Trophoblast cell (in vitro differentiated cells and primary cell): ENCODE data around the gene HHAT.
A peak's percentile ranks its signal among the peaks of the same experiment; 100 is the strongest.

Experiments
- DNase-seq, 2 donors: peaks; one replicate each; pipeline ENCODE4 v3.0.0-alpha.2; 2016
- H2AFZ ChIP-seq: 2 replicates; pipeline ENCODE4 v1.6.1; 2013; ENCODE audit warnings: low read length, moderate library complexity, mild to moderate bottlenecking; ENCODE audit not compliant: insufficient read depth, poor library complexity
- H2AK5ac ChIP-seq: 2 replicates; pipeline ENCODE4 v1.6.1; 2013; ENCODE audit warnings: mild to moderate bottlenecking, low read length
- H2BK120ac ChIP-seq: 2 replicates; pipeline ENCODE4 v1.6.1; 2013; ENCODE audit warnings: low read length, mild to moderate bottlenecking, moderate library complexity; ENCODE audit not compliant: insufficient read depth, poor library complexity
- H2BK12ac ChIP-seq: 2 replicates; pipeline ENCODE4 v1.6.1; 2013; ENCODE audit warnings: mild to moderate bottlenecking, low read length, moderate library complexity
- H2BK5ac ChIP-seq: 2 replicates; pipeline ENCODE4 v1.6.1; 2013; ENCODE audit warnings: low read length, low read depth, moderate library complexity, mild to moderate bottlenecking; ENCODE audit not compliant: poor library complexity
- H3K14ac ChIP-seq: 2 replicates; pipeline ENCODE4 v1.6.1; 2013; ENCODE audit warnings: mild to moderate bottlenecking, low read length
- H3K18ac ChIP-seq: 2 replicates; pipeline ENCODE4 v1.6.1; 2013; ENCODE audit warnings: mild to moderate bottlenecking, low read length
- H3K23ac ChIP-seq: 2 replicates; pipeline ENCODE4 v1.6.1; 2013; ENCODE audit warnings: low read length
- H3K27ac ChIP-seq: 2 replicates; pipeline ENCODE4 v1.5.1; 2013; ENCODE audit warnings: low read depth, mild to moderate bottlenecking, inconsistent platforms, low read length, moderate library complexity
- H3K27me3 ChIP-seq: 2 replicates; pipeline ENCODE4 v1.6.1; 2013; ENCODE audit warnings: inconsistent platforms, mild to moderate bottlenecking, low read length, moderate library complexity; ENCODE audit not compliant: insufficient read depth
- H3K36me3 ChIP-seq, 2 experiments: 1 replicate in 1 of 2; 2 replicates in 1 of 2; pipeline ENCODE4 v1.6.1; 2013; ENCODE audit warnings: low read length in 2 of 2, mild to moderate bottlenecking in 2 of 2, moderate library complexity in 1 of 2; ENCODE audit not compliant: insufficient read depth in 2 of 2, control insufficient read depth in 1 of 2
- H3K4ac ChIP-seq: 2 replicates; pipeline ENCODE4 v1.6.1; 2013; ENCODE audit warnings: low read depth, mild to moderate bottlenecking, low read length, moderate library complexity
- H3K4me1 ChIP-seq, 2 experiments: 1 replicate in 1 of 2; 2 replicates in 1 of 2; pipeline ENCODE4 v1.6.1; 2013; ENCODE audit warnings: low read length in 2 of 2, mild to moderate bottlenecking in 2 of 2, moderate library complexity in 1 of 2; ENCODE audit not compliant: insufficient read depth in 2 of 2, control insufficient read depth in 1 of 2
- H3K4me2 ChIP-seq: 2 replicates; pipeline ENCODE4 v1.6.1; 2013; ENCODE audit warnings: inconsistent platforms, mild to moderate bottlenecking, low read length, moderate library complexity
- H3K4me3 ChIP-seq: 2 replicates; pipeline ENCODE4 v1.5.1; 2013; ENCODE audit warnings: mild to moderate bottlenecking, low read depth, low read length, inconsistent platforms
- H3K79me1 ChIP-seq: one replicate; pipeline ENCODE4 v1.6.1; 2013; ENCODE audit warnings: low read length
- H3K79me2 ChIP-seq: 2 replicates; pipeline ENCODE4 v1.6.1; 2013; ENCODE audit warnings: low read length, mild to moderate bottlenecking; ENCODE audit not compliant: control insufficient read depth, insufficient read depth, poor library complexity
- H3K9ac ChIP-seq: 2 replicates; pipeline ENCODE4 v1.6.1; 2013; ENCODE audit warnings: mild to moderate bottlenecking, low read length
- H3K9me3 ChIP-seq: 2 replicates; pipeline ENCODE4 v1.6.1; 2013; ENCODE audit warnings: low read depth, mild to moderate bottlenecking, control low read depth, inconsistent platforms, low read length; ENCODE audit not compliant: insufficient read depth
- H4K12ac ChIP-seq: 2 replicates; pipeline ENCODE4 v1.6.1; 2013; ENCODE audit warnings: low read depth, mild to moderate bottlenecking, low read length, moderate library complexity
- H4K8ac ChIP-seq: 2 replicates; pipeline ENCODE4 v1.6.1; 2013; ENCODE audit warnings: low read depth, mild to moderate bottlenecking, low read length, moderate library complexity
- H4K91ac ChIP-seq: one replicate; pipeline ENCODE4 v1.6.1; 2013; ENCODE audit warnings: low read depth, mild to moderate bottlenecking, low read length, moderate library complexity
- WGBS: extraction: QIAGEN DNeasy Blood & Tissue Kit; methylation state at CpG from one replicate; pipeline ENCODE4 v1.1.7; 2013; ENCODE audit warnings: missing lambda C conversion rate; ENCODE audit not compliant: insufficient read length, insufficient coverage; ENCODE audit errors: extremely low coverage; 5-methylcytosine and 5-hydroxymethylcytosine counted together

HHAT gene

GRCh38 chr1:210344706-210345105, 16.0 kb downstream of the HHAT start:
- H4K91ac ChIP-seq, result no peak overlapping the region
- H2BK120ac ChIP-seq, result no peak overlapping the region
- H3K4me3 ChIP-seq, result no peak overlapping the region
- H3K4me1 ChIP-seq, result no peaks in the 10 kb centered on the region
- no peaks in the 10 kb centered on the region for H3K27me3 ChIP-seq
- no peak overlapping the region for H2AFZ ChIP-seq
- H3K23ac ChIP-seq, result no peak overlapping the region
- no peaks in the 10 kb centered on the region for H3K79me2 ChIP-seq
- no peak overlapping the region for H4K8ac ChIP-seq
- H2AK5ac ChIP-seq, result no peak overlapping the region
- H3K79me1 ChIP-seq, result no peaks in the 10 kb centered on the region
- H3K9me3 ChIP-seq, result no peaks in the 10 kb centered on the region
- H2BK5ac ChIP-seq, result no peak overlapping the region
- no peak overlapping the region for H2BK12ac ChIP-seq
- H3K36me3 ChIP-seq, result no peaks in the 10 kb centered on the region
- no peak for DNase-seq
- H4K12ac ChIP-seq, result no peak overlapping the region
- no peak overlapping the region for H3K4ac ChIP-seq
- H3K27ac ChIP-seq, result no peak overlapping the region
- H3K9ac ChIP-seq, result no peak overlapping the region
- H3K4me2 ChIP-seq, result no peak overlapping the region
- no CpG with 5 or more reads among the region's 9 CpGs for WGBS
- H3K18ac ChIP-seq, result no peak overlapping the region
- H3K14ac ChIP-seq, result no peak overlapping the region

DNA sequence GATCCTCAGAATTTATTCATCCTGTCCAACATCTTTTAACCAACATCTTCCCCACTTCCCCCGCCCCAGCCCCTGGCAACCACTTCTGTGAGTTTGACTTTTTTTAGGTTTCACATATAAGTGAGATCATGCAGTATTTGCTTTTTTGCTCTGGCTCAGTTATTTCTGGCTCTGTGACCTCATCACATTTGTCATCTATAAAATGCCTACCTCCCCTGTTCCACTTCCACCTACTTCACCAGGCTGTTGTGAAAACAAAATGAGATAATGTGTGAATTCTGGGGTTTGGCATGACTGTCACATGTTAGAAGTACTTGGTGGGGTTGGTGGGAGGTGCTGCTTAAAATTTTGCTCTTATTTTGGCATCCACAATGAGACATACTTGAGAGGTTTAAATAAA, 18.4 kb downstream of the HHAT start:
- H3K4me3 ChIP-seq, result no peak overlapping the region
- WGBS, result no CpG with 5 or more reads among the region's 1 CpG
- H2BK5ac ChIP-seq, result no peak overlapping the region
- H3K36me3 ChIP-seq, result no peaks in the 10 kb centered on the region
- H3K4me2 ChIP-seq, result no peak overlapping the region
- H3K9me3 ChIP-seq, result no peaks in the 10 kb centered on the region
- H2AFZ ChIP-seq, result no peak overlapping the region
- no peaks in the 10 kb centered on the region for H3K27me3 ChIP-seq
- H2BK12ac ChIP-seq, result no peak overlapping the region
- H3K27ac ChIP-seq, result no peak overlapping the region
- no peaks in the 10 kb centered on the region for H3K4me1 ChIP-seq
- H4K12ac ChIP-seq, result no peak overlapping the region
- no peaks in the 10 kb centered on the region for H3K79me2 ChIP-seq
- no peak overlapping the region for H3K18ac ChIP-seq
- H3K23ac ChIP-seq, result no peak overlapping the region
- no peak overlapping the region for H4K91ac ChIP-seq
- no peak overlapping the region for H3K4ac ChIP-seq
- no peaks in the 10 kb centered on the region for H3K79me1 ChIP-seq
- no peak overlapping the region for H3K9ac ChIP-seq
- DNase-seq, result peak in 1 of 2 donors; percentile 2
- no peak overlapping the region for H2AK5ac ChIP-seq
- H2BK120ac ChIP-seq, result no peak overlapping the region
- no peak overlapping the region for H4K8ac ChIP-seq
- no peak overlapping the region for H3K14ac ChIP-seq

DNA sequence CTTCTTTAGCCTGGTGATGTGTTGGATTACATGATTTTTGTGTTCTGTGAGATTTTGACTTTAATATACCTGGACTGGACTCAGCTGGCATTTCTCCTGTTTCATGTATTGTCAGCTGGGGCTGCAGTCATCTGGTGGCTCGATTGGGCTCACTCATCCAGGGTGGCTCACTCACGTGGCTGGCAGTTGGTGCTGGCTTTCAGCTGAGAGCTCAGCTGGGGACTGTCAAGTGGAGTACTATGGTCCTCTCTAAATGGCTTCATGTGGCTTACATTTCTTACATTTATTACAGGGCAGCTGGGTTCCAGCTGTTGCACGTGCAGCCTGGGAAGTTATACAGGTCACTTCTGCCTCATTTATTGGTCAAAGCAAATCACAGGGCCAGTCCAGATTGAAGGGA, 22.8 kb downstream of the HHAT start:
- H3K36me3 ChIP-seq, result no peaks in the 10 kb centered on the region
- H3K27me3 ChIP-seq, result no peaks in the 10 kb centered on the region
- H3K18ac ChIP-seq, result no peak overlapping the region
- no peak overlapping the region for H2BK5ac ChIP-seq
- no peak overlapping the region for H3K14ac ChIP-seq
- no peak overlapping the region for H2AFZ ChIP-seq
- H4K8ac ChIP-seq, result no peak overlapping the region
- no peak overlapping the region for H4K12ac ChIP-seq
- no peaks in the 10 kb centered on the region for H3K79me1 ChIP-seq
- H3K9me3 ChIP-seq, result no peaks in the 10 kb centered on the region
- no peaks in the 10 kb centered on the region for H3K4me1 ChIP-seq
- no peak overlapping the region for H2AK5ac ChIP-seq
- no peak overlapping the region for H3K4me2 ChIP-seq
- no peak overlapping the region for H3K4me3 ChIP-seq
- no peaks in the 10 kb centered on the region for H3K79me2 ChIP-seq
- no peak overlapping the region for H2BK12ac ChIP-seq
- H2BK120ac ChIP-seq, result no peak overlapping the region
- no peak overlapping the region for H4K91ac ChIP-seq
- no peak overlapping the region for H3K9ac ChIP-seq
- no peak overlapping the region for H3K27ac ChIP-seq
- no CpG with 5 or more reads among the region's 3 CpGs for WGBS
- DNase-seq, result no peak
- H3K4ac ChIP-seq, result no peak overlapping the region
- H3K23ac ChIP-seq, result no peak overlapping the region

DNA sequence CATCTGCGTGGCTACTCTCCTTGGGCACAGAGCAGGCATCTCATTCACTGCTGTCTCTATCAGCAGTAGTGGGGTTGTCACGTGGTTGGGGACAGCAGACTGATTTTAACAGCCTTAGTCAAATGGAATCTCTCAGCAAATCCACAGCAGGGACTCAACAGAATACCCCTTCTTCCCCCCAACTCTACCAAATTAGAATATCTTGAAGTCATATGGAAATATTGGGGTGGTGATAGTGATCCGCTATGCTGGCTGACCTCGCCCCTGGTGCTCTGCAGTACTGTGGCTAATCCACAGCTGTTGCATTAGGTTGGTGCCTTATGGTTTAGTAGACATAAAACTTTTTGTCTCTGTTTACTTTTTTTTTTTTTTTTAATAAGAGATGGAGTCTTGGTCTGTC, 23.9 kb downstream of the HHAT start:
- no peak overlapping the region for H4K12ac ChIP-seq
- H2AK5ac ChIP-seq, result no peak overlapping the region
- no peak overlapping the region for H3K4ac ChIP-seq
- H2BK5ac ChIP-seq, result no peak overlapping the region
- H3K9me3 ChIP-seq, result no peaks in the 10 kb centered on the region
- H3K18ac ChIP-seq, result no peak overlapping the region
- no peak for DNase-seq
- no peaks in the 10 kb centered on the region for H3K27me3 ChIP-seq
- WGBS, result no CpG with 5 or more reads among the region's 4 CpGs
- no peak overlapping the region for H3K9ac ChIP-seq
- H3K79me2 ChIP-seq, result no peaks in the 10 kb centered on the region
- no peak overlapping the region for H3K4me3 ChIP-seq
- no peak overlapping the region for H4K91ac ChIP-seq
- H3K4me2 ChIP-seq, result no peak overlapping the region
- H2BK120ac ChIP-seq, result no peak overlapping the region
- no peak overlapping the region for H4K8ac ChIP-seq
- H3K14ac ChIP-seq, result no peak overlapping the region
- H2AFZ ChIP-seq, result no peak overlapping the region
- H3K23ac ChIP-seq, result no peak overlapping the region
- no peak overlapping the region for H3K27ac ChIP-seq
- H3K36me3 ChIP-seq, result no peaks in the 10 kb centered on the region
- H3K4me1 ChIP-seq, result no peaks in the 10 kb centered on the region
- H2BK12ac ChIP-seq, result no peak overlapping the region
- no peaks in the 10 kb centered on the region for H3K79me1 ChIP-seq
